Brain microvascular endothelial cell (primary cell): ENCODE data around the gene OR2T34.
"Not testable (repeated sequence)": the region's sequence is repeated elsewhere in the genome, so short reads cannot be mapped to it uniquely, and the experiment has no call there.

Source experiments
- DNase-seq: peaks from one replicate; pipeline ENCODE4 v3.0.0-alpha.2; 2020
- H3K27ac ChIP-seq: fragments of 250-450 bp; sonication (Bioruptor Pico); 2 replicates; pipeline ENCODE4 v1.5.1; 2020; ENCODE audit warnings: mild to moderate bottlenecking, moderate library complexity
- H3K27me3 ChIP-seq: fragments of 250-450 bp; sonication (Bioruptor Pico); replicated peaks from 2 replicates; pipeline ENCODE4 v1.5.1; 2020; ENCODE audit warnings: mild to moderate bottlenecking
- H3K36me3 ChIP-seq: fragments of 250-450 bp; sonication (Bioruptor Pico); replicated peaks from 2 replicates; pipeline ENCODE4 v1.5.1; 2020; ENCODE audit warnings: mild to moderate bottlenecking
- H3K4me3 ChIP-seq: 2 replicates; pipeline ENCODE4 v1.5.1; 2011; ENCODE audit warnings: low read depth, mild to moderate bottlenecking, control low read depth, low read length, moderate library complexity
- in situ Hi-C: cut with HindIII; loops from 2 replicates; pipeline ENCODE4 v1.10.0; 2017; ENCODE audit warnings: low sequenced_read_pairs, low pct_ligation_motif_present
- TF ChIP-seq, protein P1 (sequence below): IDR thresholded peaks from 2 replicates; pipeline ENCODE4 v1.5.1; 2011; ENCODE audit warnings: low read depth, mild to moderate bottlenecking, moderate library complexity, low read length, control low read depth, inconsistent platforms; ENCODE audit errors: missing control alignments

Gene OR2T34

DNA sequence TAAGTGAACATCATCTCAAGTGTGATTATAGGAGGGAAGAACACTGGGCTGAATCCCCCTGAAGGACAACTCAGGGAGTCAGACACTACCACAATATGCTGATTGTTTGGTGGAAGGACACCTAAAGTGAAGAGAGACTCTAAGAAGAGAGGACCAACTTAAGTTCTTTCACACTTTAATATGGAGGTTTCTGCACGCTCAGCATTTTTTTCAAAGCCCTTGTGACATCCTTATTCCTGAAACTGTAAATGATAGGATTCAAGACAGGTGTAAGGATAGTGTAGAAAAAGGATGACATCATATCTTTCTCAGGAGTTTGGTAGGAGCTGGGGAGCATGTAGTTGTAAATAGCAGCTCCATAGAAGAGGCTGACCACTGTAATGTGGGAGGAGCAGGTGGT is 18.1 kb upstream of the OR2T34 start:
- H3K27me3 ChIP-seq = no peaks in the 10 kb centered on the region
- no peak for DNase-seq
- in situ Hi-C loops = no loop called here
- TF ChIP-seq, protein P1, sequence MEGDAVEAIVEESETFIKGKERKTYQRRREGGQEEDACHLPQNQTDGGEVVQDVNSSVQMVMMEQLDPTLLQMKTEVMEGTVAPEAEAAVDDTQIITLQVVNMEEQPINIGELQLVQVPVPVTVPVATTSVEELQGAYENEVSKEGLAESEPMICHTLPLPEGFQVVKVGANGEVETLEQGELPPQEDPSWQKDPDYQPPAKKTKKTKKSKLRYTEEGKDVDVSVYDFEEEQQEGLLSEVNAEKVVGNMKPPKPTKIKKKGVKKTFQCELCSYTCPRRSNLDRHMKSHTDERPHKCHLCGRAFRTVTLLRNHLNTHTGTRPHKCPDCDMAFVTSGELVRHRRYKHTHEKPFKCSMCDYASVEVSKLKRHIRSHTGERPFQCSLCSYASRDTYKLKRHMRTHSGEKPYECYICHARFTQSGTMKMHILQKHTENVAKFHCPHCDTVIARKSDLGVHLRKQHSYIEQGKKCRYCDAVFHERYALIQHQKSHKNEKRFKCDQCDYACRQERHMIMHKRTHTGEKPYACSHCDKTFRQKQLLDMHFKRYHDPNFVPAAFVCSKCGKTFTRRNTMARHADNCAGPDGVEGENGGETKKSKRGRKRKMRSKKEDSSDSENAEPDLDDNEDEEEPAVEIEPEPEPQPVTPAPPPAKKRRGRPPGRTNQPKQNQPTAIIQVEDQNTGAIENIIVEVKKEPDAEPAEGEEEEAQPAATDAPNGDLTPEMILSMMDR = no peak
- no peak overlapping the region for H3K4me3 ChIP-seq
- no peak overlapping the region for H3K27ac ChIP-seq
- H3K36me3 ChIP-seq = no peaks in the 10 kb centered on the region

DNA sequence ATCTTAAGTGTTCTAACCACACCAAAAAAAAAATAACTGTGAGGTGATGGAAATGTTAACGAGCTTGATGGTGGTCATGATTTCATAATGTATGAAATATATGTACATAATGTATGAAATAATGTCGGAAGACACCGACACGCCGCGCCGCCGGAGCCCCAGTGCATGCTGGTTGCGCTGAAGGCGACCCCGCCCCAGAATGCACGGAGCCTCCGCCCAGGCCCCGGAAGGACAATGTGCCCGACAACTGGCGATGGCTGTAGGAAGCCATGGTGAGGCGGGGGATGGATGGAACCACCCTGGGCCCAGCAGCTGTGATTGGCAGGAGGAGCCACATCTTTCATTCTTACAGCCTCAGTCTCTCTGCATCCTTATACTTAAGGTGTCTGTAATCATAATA is 15.5 kb upstream of the OR2T34 start:
- Histone ChIP-seq H3K27me3 (no peaks in the 10 kb centered on the region), H3K27ac (no peak overlapping the region), H3K36me3 (no peaks in the 10 kb centered on the region), H3K4me3 (no peak overlapping the region)
- in situ Hi-C loops = no loop called here
- TF ChIP-seq, protein P1 = no peak
- DNase-seq = no peak

DNA sequence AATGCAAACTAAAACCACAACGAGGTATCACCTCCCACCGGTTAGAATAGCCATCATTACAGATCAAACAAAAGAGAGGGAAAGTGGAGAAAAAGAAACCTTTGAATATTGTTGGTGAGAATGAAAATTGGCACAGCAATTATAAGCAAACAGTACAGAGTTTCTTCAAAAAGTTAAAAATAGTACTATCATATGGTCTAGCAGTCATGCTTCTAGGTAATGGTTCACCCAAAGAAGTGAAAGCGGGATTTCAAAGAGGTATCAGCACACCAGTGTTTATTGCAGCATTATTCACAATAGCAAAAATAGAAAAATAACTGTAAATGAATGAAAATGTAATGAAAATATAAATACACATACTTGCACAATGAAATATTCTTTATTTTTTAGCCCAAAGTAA is 14.8 kb upstream of the OR2T34 start:
- in situ Hi-C loops = no loop called here
- TF ChIP-seq, protein P1 = no peak
- Histone ChIP-seq H3K27ac (no peak overlapping the region), H3K36me3 (no peaks in the 10 kb centered on the region), H3K4me3 (no peak overlapping the region), H3K27me3 (no peaks in the 10 kb centered on the region)
- no peak for DNase-seq

DNA sequence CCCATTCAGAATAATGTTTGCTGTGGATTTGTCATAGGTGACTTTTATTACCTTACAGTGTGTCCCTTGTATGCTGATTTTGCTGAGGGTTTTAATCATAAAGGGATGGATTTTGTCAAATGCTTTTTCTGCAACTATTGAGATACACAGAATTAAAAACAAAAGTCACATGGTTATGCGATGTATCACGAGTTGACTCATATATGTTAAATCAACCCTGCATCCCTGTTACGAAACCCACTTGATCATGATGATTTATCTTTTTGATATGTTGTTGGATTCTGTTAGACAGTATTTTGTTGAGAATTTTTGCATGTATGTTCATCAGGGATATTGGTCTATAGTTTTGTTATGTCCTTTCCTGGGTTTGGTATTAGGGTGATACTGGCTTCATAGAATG is 10.7 kb upstream of the OR2T34 start:
- DNase-seq = no peak

DNA sequence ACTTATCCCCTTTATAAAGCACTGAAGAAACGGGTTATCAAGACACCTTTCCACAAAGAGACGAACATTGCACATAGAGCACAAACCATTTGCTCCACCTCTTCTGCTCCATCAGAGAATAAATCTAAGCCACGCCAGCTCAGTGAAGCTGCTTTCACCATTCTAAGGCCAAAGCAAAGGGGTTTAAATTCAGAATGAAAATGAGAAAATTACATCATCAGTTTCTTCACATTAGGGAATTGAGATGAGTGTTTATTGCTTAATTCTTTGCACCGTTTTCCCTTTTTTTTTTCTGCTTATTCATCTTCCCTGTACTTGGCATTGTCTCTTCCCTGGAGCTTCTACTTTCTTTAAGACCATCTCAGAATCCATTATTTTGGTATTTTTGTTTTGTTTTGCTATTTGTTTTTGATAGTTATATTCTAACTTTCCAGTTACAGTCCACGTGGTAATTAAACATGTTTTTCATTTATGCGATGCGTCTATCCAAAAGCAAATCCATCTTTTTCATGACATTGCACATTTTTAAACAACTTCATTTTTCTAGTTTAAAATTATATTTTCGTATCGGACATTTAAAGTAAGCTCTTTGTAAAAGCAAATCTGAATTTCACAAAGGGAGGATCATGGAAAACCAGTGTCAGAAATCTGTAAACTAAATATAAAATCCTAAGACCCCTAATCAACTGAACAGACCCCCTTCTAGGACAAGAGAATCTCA is 1.9 kb upstream of the OR2T34 start:
- no peaks in the 10 kb centered on the region for H3K36me3 ChIP-seq
- TF ChIP-seq, protein P1 = no peak
- no peak for DNase-seq
- in situ Hi-C loops = no loop called here
- H3K27me3 ChIP-seq = no peaks in the 10 kb centered on the region
- H3K4me3 ChIP-seq = no peak overlapping the region
- H3K27ac ChIP-seq = no peak overlapping the region

More for the DNA sequence above, 10.7 kb upstream of the OR2T34 start:
- H3K27ac ChIP-seq = no peak overlapping the region
- H3K36me3 ChIP-seq = no peaks in the 10 kb centered on the region
- in situ Hi-C loops = no loop called here
- H3K27me3 ChIP-seq = no peaks in the 10 kb centered on the region
- H3K4me3 ChIP-seq = no peak overlapping the region
- TF ChIP-seq, protein P1 = no peak

DNA sequence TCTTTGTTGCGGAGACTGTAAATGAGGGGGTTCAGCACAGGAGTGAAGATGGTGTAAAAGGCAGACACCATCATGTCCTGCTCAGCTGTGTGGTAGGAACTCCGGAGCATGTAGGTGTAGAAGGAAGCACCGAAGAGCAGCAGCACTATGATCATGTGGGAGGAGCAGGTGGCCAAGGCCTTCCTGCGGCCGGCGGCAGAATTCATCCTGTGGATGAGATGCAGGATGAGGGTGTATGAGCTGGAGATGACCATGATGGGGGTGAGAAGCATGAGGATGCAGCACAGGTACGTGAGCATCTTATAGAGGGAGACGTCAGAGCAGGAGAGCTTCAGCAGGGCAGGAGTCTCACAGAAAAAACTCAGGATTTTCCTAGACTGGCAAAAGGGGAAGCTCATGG is 701 bp downstream of the OR2T34 start:
- H3K27me3 ChIP-seq, H3K4me3 ChIP-seq, in situ Hi-C loops, DNase-seq, H3K27ac ChIP-seq, H3K36me3 ChIP-seq: not testable (repeated sequence)

DNA sequence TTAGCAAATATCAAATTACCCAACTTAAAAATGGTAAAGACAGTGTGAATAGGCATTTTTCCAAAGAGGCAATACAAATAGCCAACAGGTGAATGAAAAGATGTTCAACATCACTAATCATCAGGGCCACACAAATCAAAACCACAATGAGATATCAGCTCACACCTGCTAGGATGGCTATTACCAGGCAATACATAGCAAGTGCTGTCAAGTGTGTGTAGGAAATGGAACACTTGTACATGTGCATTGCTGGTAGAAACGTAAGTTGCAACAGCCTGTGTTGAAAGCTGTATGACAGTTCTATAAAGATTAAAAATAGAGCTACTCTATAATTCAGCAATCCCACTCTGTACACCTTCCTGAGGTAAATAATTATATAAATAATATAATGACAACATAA is 2.5 kb downstream of the OR2T34 start:
- H3K27ac ChIP-seq, DNase-seq, H3K27me3 ChIP-seq, H3K36me3 ChIP-seq, H3K4me3 ChIP-seq, in situ Hi-C loops: not testable (repeated sequence)

DNA sequence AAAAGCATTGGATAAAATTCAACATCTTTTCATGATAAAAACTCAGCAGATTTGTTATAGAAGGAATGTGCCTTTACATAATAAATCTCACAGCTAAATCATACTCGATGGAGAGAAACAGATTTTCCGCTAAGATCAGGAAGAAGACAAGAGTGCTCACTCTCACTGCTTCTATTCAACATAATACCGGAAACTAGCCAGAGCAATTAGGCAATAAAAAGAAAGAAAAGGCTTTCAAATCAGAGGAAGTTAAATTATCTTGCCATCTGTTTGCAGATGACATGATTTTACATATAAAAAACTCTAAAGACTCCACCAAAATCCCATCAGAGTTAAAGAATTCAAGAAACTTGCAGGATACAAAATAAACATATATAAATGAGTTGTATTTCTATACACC is 3.7 kb downstream of the OR2T34 start:
- DNase-seq, H3K36me3 ChIP-seq, in situ Hi-C loops, H3K4me3 ChIP-seq, H3K27me3 ChIP-seq, H3K27ac ChIP-seq: not testable (repeated sequence)

DNA sequence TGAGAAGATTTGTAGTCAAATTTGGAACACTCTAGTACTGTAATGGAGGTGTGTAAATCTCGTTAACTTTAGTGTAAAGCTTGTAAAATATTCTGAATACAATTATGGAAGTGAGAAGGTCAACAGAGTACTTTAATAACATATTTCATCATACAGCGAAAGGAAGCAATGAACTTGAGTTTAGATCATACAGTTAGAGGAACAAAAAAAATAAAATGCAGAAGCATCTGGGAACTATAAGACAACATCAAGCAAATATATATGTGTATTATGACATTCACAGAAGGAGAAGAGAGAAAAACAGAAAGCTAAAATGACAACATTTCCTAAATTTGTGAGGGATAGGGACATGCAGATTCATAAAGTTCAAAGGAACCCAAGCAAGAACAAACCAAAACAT is 5.5 kb downstream of the OR2T34 start:
- H3K27ac ChIP-seq, DNase-seq, H3K27me3 ChIP-seq, H3K36me3 ChIP-seq, in situ Hi-C loops, H3K4me3 ChIP-seq: not testable (repeated sequence)
